DMS 273 (cell line): Measurements from ENCODE around the gene KCTD5.
"Not testable (repeated sequence)": the region's sequence is repeated elsewhere in the genome, so short reads cannot be mapped to it uniquely, and the experiment has no call there.

Experiments
- DNase-seq: peaks from one replicate; lab custom pipeline; 2025; ENCODE audit not compliant: unreplicated experiment; lab: John Stamatoyannopoulos, UW

KCTD5 gene, protein sequence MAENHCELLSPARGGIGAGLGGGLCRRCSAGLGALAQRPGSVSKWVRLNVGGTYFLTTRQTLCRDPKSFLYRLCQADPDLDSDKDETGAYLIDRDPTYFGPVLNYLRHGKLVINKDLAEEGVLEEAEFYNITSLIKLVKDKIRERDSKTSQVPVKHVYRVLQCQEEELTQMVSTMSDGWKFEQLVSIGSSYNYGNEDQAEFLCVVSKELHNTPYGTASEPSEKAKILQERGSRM

GRCh38 chr16:2682209-2683021 lies at the start of gene KCTD5:
TSS of gene KCTD5 (plus strand) at chr16:2682523. CDS start at chr16:2682549, 26 bp downstream.
- DNase-seq: peak; percentile 99

- not testable (repeated sequence) for DNase-seq
Measured at GRCh38 chr16:2639071-2639721, 43.1 kb upstream of the KCTD5 start.

DNA sequence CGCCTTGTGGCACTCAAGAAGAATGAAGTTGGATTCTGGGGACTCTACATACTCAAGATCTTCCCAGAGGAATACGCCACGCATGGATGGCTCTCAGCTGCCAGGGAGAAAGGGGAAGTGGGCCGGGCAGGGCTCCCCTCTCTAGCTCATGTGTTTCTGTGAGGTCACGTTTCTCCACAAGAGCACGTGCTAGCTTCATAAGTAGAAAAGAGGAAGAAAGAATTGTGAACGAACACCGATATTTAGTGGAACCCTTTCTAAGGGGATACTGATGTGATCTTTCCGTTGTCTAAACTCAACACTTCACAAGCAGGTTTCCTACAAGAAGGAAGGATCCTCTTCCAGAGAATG lies 42.6 kb upstream of the KCTD5 start:
- not testable (repeated sequence) for DNase-seq

DNA sequence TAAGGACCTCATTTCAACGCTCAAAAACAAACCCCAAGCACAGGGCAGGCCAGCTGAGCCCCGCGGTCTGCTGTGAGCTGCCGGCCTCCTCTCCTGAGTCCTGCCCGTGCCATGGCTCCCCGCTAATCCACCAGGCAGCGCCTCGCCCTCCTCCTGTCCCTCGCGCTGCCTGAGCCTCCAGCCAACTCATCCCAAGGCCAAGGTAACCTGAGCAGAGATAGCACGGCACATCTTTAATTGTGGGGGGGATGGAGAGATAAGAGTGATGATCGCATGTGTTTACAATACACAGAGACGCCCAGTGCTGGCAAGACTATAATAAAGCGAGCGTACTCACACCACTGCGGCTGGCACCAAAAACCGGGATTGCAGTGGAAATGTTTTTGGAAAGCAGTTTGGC lies 39.8 kb upstream of the KCTD5 start:
- DNase-seq: not testable (repeated sequence)

DNA sequence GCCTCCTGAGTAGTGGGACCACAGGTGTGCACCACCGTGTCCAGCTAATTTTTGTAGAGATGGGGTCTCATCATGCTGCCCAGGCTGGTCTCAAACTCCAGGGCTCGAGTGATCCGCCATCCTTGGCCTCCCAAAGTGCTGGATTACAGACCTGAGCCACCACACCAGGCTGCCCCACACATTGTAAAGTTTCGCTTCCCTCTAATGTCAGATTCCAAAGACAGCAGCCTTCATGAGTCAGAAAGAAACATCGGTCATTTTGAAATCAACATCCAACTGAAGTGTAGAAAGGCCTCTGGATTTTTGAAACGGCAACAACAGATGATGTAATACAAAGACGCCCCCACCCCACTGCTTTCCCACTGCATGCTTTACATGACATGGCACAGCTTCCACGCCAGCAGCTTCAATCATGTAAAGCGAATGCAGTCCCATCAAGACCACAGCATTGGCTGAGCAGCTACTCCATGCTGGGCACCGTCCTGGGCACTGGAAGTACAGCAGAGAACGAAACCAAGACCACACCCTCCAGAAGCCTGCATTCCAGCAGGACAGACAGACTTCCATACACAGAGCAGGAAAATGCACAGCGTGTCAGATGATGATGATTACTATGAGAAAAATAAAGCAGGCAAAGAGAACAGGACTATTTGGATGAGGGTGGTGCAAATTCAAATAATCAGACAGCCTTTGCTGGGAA lies 37.4 kb upstream of the KCTD5 start:
- not testable (repeated sequence) for DNase-seq

DNA sequence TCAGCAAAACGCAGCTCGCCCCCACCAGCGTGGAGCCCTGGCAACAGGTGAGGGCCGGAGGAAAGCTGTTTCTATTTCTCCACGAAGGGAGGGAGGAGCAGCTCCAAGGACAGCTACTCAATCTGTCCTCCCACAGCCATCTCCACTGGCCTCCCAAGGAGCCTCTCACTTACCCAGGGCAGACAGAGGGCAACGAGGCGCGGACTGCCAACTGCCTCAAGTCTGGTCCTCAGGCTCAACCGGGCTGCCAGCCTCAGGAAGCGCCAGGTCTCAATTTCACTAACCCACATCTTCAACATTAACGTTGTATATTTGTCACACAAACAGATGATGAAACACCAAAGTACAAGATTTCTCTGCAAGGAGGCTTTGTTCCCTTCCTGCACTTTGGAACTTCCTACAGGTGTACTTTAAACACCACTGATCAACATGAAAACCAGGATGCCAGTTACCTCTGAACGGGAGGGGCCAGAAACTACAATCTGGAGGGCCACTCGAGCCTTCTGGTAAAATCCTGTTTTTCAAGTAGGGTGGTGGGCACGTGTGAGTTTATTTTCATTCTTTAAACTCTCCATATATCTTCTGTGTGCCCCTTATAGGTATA lies 31.0 kb upstream of the KCTD5 start:
- DNase-seq: not testable (repeated sequence)

GRCh38 chr16:2653915-2654314 lies 28.4 kb upstream of the KCTD5 start:
- not testable (repeated sequence) for DNase-seq

DNA sequence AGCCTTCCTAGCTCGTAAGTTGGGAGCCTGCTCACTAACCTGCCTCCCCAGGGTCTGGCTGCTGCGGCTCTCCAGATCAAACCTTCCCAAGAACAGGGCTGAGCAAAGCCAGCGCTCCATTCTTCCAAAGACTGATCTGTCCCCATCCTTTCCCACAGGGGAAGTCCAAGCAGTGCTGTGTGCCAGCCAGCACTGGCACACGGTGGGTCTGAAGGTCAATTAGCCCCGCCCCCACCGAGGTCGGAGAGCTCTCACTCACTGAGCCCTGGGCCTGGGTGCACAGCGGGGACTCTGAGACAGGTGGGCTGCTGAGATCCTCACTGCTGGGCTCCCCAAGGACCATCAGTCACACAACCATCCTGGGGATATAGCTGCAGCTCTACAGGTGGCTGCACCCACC lies 27.4 kb upstream of the KCTD5 start:
- not testable (repeated sequence) for DNase-seq

- no peak for DNase-seq
Measured at GRCh38 chr16:2656985-2657384, 25.3 kb upstream of the KCTD5 start.

GRCh38 chr16:2657803-2658202 lies 24.5 kb upstream of the KCTD5 start:
- not testable (repeated sequence) for DNase-seq

GRCh38 chr16:2659560-2659959 lies 22.8 kb upstream of the KCTD5 start:
- DNase-seq: not testable (repeated sequence)

- not testable (repeated sequence) for DNase-seq
Measured at GRCh38 chr16:2660014-2660662, 22.2 kb upstream of the KCTD5 start.

- DNase-seq: peak; percentile 48
Measured at GRCh38 chr16:2660755-2661373, 21.5 kb upstream of the KCTD5 start.

DNA sequence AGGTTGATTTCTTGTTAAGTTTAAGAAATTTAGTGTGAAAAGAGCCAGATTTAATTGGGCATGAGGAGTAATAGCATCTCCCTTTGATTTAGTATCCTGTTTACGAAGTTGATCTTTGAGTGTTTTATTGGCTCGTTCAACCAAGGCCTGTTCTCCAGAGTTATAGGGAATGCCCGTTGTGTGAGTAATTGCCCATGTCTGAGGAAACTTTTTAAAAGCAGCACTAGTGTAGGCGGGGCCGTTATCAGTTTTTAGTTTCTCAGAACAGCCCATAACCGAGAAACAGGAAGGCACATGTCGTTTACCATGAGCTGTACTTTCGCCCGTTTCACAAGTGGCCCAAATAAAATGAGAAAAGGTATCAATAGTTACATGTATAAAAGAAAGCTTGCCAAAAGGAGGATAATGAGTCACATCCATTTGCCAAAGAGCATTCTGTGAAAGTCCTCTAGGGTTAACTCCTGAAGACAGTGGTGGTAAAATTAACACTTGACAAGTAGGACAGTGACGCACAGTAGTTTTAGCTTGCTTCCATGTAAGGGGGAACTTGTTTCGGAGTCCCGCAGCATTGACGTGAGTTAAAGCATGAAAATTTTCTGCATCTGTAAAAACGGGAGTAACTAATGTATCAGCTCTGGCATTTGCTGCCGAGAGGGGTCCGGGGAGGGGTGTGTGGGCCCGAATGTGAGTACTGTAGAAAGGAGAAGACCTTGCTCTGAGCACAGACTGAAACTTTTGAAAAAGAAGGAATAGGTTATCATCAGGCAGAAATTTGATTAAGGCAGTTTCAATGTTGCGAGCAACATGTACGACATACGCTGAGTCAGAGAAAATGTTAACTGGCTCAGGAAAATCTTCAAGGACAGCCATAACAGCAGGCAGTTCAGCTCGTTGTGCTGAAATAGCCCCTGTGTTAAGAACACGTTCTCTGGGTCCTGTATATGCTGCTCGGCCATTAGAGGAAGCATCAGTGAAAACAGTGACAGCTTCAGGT lies 18.5 kb upstream of the KCTD5 start:
- no peak for DNase-seq

- DNase-seq: no peak
Measured at GRCh38 chr16:2664574-2664982, 17.7 kb upstream of the KCTD5 start.

DNA sequence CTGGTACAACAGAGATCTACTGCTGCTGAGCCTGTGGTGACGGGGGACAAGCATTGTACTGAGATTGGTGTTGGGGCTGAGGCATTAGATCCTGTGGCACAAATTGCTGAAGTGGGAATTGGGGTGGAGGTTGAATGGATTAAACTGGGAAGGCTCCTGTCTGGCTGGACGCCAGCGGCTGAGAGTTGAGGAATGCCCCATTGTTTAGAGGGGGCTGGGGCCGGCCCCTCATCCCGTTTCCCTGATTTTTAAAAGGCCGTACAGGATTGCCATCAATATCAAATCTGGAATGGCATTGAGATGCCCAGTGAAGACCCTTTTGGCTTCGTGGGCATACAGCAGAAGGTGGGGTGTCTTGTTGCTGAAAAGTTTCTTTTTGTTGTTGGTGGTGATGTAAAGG lies 15.7 kb upstream of the KCTD5 start:
- DNase-seq: not testable (repeated sequence)

GRCh38 chr16:2669587-2669986 lies 12.7 kb upstream of the KCTD5 start:
- DNase-seq: not testable (repeated sequence)

DNA sequence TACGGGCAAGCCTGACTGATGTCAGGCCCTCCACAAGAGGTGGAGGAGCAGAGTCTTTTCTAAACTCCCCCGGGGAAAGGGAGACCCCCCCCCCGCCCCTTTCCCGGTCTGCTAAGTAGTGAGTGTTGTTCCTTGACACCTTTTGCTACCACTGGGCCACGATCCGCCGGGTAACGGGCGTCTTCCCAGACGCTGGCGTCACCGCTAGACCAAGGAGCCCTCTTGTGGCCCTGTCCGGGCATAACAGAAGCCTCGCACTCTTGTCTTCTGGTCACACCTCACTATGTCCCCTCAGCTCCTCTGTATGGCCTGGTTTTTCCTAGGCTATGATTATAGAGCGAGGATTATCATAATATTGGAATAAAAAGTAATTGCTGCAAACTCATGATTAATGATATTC lies 12.3 kb upstream of the KCTD5 start:
- DNase-seq: peak; percentile 65

- DNase-seq: peak; percentile 51
Measured at GRCh38 chr16:2671193-2671592, 11.1 kb upstream of the KCTD5 start.
